Measurements from ENCODE around the gene POTEF.
"Not testable (repeated sequence)": the region's sequence is repeated elsewhere in the genome, so short reads cannot be mapped to it uniquely, and the experiment has no call there.

The POTEF gene

DNA sequence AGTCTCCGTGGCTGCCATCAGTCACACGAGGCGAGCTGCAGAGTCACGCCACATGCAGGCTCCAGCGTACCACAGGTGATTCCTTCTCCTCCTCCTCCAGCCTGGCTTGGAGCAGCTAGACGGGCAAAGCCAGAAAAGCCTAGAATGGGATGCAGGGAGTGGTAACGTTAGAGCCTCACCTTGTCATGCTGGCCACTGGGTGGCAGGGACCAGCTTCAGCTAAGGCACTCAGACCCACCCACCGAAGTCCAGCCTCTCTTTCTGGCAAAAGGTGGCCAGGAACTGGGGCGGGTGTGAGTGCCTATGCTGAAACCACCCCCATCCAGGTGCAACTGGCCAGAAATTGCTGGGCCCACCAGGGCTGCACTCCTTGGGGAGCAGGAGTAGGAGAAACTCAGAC is 1.3 kb downstream of the POTEF start:
- not testable (repeated sequence) for DNase-seq

GRCh38 chr2:130120924-130121323 is 8.1 kb downstream of the POTEF start:
- DNase-seq = not testable (repeated sequence)

GRCh38 chr2:130102597-130103363 is 26.2 kb downstream of the POTEF start:
- DNase-seq = not testable (repeated sequence)

DNA sequence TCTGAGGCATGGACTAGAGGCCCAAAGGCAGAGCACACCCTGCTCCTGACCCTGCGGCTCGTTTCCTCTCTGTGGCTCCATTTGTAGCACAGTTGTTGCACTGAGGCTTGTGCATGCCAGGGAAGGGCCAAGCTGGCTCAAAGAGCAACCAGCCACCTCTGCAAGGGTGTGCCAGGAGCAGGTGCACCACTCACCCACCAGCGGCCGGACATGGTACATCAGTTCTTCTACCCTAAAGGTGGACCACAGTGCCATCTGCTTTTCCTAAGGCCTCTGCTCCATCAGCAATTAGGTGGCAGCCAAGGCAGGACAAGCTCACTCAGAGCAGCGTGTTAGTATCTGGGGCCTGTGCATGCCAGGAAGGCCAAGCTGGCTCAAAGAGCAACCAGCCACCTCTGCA is 66.4 kb downstream of the POTEF start:
- not testable (repeated sequence) for DNase-seq

DNA sequence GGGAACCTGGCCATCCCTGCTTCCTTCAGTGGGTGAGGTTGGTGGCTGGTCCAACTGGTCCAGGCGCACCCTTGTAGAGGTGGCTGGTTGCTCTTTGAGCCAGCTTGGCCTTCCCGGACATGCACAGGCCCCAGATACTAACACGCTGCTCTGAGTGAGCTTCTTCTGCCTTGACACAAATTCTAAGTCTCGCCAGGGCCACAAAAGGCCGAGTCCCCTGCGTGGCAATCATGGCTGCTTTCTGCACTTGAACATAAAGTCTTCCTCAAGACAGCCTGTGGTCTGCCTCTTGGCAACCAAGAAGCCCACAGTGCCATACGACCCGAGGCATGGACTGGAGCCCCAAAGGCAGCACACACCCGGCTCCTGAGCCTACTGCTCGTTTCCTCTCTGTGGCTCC is 69.0 kb downstream of the POTEF start:
- not testable (repeated sequence) for DNase-seq

DNA sequence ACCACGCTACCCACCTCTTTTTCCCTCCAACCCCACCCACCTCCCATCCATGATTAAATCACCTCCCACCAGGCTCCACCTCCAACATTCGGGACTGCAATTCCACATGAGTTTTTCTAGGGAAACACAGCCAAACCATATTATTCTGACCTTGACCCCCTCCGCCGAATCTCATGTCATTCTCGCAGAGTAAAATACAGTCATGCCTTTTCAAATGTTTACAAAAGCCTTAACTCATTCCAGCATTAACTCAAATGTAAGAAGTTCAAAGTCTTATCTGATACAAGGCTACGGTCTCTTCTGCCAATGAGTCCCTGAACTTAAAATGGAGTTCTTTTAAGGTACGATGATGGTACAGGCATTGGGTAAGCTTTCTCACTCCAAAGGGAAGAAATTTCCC is 72.7 kb downstream of the POTEF start:
- not testable (repeated sequence) for DNase-seq

GRCh38 chr2:130053217-130053911 is 75.7 kb downstream of the POTEF start:
- not testable (repeated sequence) for DNase-seq

DNA sequence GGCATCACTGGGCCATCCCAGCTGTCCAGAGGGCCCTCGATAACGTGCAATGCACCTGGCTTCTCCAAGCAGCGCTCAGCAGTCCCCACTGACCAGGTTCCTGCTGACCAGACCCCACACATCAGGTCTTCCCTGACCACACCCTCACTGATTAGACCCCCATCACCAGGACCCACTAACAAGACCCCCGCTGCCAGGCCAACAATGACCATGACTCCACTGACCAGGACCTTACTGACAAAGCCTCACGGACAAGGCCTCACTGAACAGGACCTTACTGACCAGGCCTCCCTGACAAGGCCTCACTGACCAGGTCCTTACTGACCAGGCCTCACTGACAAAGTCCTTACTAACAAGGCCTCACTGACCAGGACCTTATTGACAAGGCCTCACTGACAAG is 76.6 kb downstream of the POTEF start:
- DNase-seq = not testable (repeated sequence)

DNA sequence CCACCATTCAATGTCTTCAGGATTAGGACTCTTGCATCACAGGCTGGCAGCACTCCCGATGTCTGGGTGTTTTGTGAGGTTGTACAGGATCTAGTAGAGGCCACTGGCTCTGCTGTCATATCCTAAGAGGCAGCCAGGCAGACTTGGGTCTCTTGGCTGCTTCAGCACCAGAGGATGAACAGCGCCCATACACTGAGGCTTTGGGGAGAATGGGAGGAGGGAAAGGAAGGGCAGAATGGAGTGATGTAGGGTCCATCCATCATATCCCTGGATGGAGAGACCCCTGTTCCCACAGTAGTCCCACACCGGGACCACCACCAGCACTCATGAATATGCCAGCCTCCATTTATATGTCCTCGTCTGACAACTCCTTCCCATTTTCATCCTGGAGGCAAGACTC is 80.6 kb downstream of the POTEF start:
- DNase-seq = not testable (repeated sequence)

DNA sequence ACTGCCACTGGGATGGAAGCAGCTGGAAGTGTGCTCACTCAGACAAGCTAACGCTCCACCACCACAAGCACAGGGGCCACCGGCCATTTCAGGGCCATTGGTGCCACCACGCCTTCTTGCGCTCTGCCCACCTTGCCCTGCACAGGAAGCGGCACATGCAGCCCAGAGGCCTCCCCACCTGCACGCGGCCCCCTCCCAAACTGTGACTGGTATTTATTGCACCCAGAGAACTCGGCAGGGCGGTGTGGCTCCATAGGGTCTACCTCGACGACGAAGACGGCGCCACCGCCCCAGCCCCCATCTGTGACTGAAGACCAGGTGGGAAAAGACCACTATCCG is 90.8 kb downstream of the POTEF start:
- DNase-seq = not testable (repeated sequence)

DNA sequence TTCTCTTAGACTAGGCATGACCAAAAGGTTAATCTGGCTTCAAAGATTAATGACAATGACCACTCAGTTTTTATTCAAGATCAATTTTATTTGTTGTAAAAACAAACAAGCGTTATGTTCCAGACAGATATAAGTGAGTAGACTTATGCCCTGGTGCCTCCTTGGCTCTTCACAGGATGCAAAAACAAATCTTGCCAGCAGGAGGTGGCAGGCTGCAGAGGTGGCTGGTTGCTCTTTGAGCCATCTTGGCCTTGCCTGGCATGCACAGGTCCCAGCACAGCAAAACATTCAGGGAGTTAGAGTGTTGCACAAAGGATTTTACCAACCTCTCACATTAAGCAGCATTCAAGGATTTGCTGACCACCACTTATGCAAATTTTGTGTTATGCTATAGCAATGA is 103.1 kb downstream of the POTEF start:
- DNase-seq = not testable (repeated sequence)
